Endothelial cell (in vitro differentiated cells): ENCODE measurements around the gene SACS. TPM values are rescaled to one million over a fixed set of nuclear protein-coding genes. Genes with fewer than 3 reads are reported as not detected.
A peak's percentile ranks its signal among the peaks of the same experiment; 100 is the strongest.
"Not testable (repeated sequence)": the region's sequence is repeated elsewhere in the genome, so short reads cannot be mapped to it uniquely, and the experiment has no call there.

ENCODE experiments used
- DNase-seq: peaks from one replicate; pipeline ENCODE4 v3.0.0; 2021; ENCODE audit warnings: low spot score
- H3K27ac Mint-ChIP-seq: one replicate; pipeline ENCODE4 v1.8.0; 2021; ENCODE audit warnings: mixed read lengths, inconsistent platforms; ENCODE audit not compliant: unreplicated experiment
- H3K27me3 Mint-ChIP-seq: one replicate; pipeline ENCODE4 v1.8.0; 2021; ENCODE audit warnings: mild to moderate bottlenecking, moderate library complexity, mixed read lengths, inconsistent platforms; ENCODE audit not compliant: unreplicated experiment
- H3K36me3 Mint-ChIP-seq: one replicate; pipeline ENCODE4 v1.8.0; 2021; ENCODE audit warnings: mild to moderate bottlenecking, low read depth, mixed read lengths, inconsistent platforms; ENCODE audit not compliant: unreplicated experiment
- H3K4me1 Mint-ChIP-seq: one replicate; pipeline ENCODE4 v1.8.0; 2021; ENCODE audit warnings: mild to moderate bottlenecking, mixed read lengths, inconsistent platforms; ENCODE audit not compliant: unreplicated experiment
- H3K4me3 Mint-ChIP-seq: one replicate; pipeline ENCODE4 v1.8.0; 2021; ENCODE audit warnings: mild to moderate bottlenecking, mixed read lengths, inconsistent platforms; ENCODE audit not compliant: unreplicated experiment
- H3K9me3 Mint-ChIP-seq: one replicate; pipeline ENCODE4 v1.8.0; 2021; ENCODE audit warnings: mixed read lengths, inconsistent platforms; ENCODE audit not compliant: unreplicated experiment
- CTCF ChIP-seq: fragments of 200-600 bp; sonication (generic); IDR thresholded peaks from one replicate; pipeline ENCODE4 v1.5.0; 2021; ENCODE audit warnings: antibody characterized with exemption; ENCODE audit not compliant: unreplicated experiment
- total RNA-seq: library from RNA; stranded (reverse); fragmentation: NEBNext Ultra II Directional; extraction: Animal tissue kit (Norgen Biotek cat#: 25700); gene quantifications from one replicate; pipeline ENCODE4 v1.2.1, GENCODE V29; 2021; ENCODE audit not compliant: unreplicated experiment

SACS gene
- total RNA-seq, 1 donor from 2014 or later, result 45.8 TPM

- H3K27me3 Mint-ChIP-seq, result no peaks in the 10 kb centered on the region
- H3K4me1 Mint-ChIP-seq, result peaks cover 2% of the 10 kb centered on the region
- no peaks in the 10 kb centered on the region for H3K36me3 Mint-ChIP-seq
- TF ChIP-seq CTCF, result no peak
- DNase-seq, result no peak
- H3K27ac Mint-ChIP-seq, result no peak overlapping the region
- H3K9me3 Mint-ChIP-seq, result no peaks in the 10 kb centered on the region
- H3K4me3 Mint-ChIP-seq, result no peak overlapping the region
These were observed 14.5 kb downstream of the SACS start for GRCh38 chr13:23418776-23419683.

- Mint-ChIP-seq H3K4me1 (peaks cover 11% of the 10 kb centered on the region), H3K9me3 (no peaks in the 10 kb centered on the region), H3K27me3 (no peaks in the 10 kb centered on the region), H3K36me3 (no peaks in the 10 kb centered on the region), H3K27ac (no peak overlapping the region), H3K4me3 (no peak overlapping the region)
- no peak for TF ChIP-seq CTCF
- no peak for DNase-seq
These were observed 18.8 kb downstream of the SACS start for GRCh38 chr13:23414682-23415081.

- no peak for TF ChIP-seq CTCF
- Mint-ChIP-seq H3K9me3 (no peaks in the 10 kb centered on the region), H3K36me3 (no peaks in the 10 kb centered on the region), H3K27me3 (no peaks in the 10 kb centered on the region), H3K4me1 (peaks cover 11% of the 10 kb centered on the region), H3K27ac (peak overlapping the region; percentile 64), H3K4me3 (no peak overlapping the region)
- DNase-seq, result no peak
These were observed 21.8 kb downstream of the SACS start for GRCh38 chr13:23411706-23412105.

GRCh38 chr13:23411220-23411619 lies 22.3 kb downstream of the SACS start:
- peak overlapping the region; percentile 64 for H3K27ac Mint-ChIP-seq
- TF ChIP-seq CTCF, result no peak
- no peak for DNase-seq
- H3K4me3 Mint-ChIP-seq, result peak overlapping the region; percentile 43
- no peaks in the 10 kb centered on the region for H3K9me3 Mint-ChIP-seq
- no peaks in the 10 kb centered on the region for H3K36me3 Mint-ChIP-seq
- H3K4me1 Mint-ChIP-seq, result peaks cover 10% of the 10 kb centered on the region
- H3K27me3 Mint-ChIP-seq, result no peaks in the 10 kb centered on the region

- Mint-ChIP-seq H3K27me3 (peaks cover 4% of the 10 kb centered on the region), H3K4me3 (peak overlapping the region; percentile 10), H3K9me3 (no peaks in the 10 kb centered on the region), H3K4me1 (peaks cover 8% of the 10 kb centered on the region), H3K36me3 (no peaks in the 10 kb centered on the region), H3K27ac (no peak overlapping the region)
- no peak for TF ChIP-seq CTCF
- no peak for DNase-seq
These were observed 25.5 kb downstream of the SACS start for GRCh38 chr13:23408026-23408425.

- H3K27ac Mint-ChIP-seq, H3K4me3 Mint-ChIP-seq, H3K27me3 Mint-ChIP-seq, DNase-seq: not testable (repeated sequence)
- Mint-ChIP-seq H3K4me1 (peaks cover 10% of the 10 kb centered on the region), H3K9me3 (peaks cover 13% of the 10 kb centered on the region), H3K36me3 (peaks cover 15% of the 10 kb centered on the region)
These were observed 32.3 kb downstream of the SACS start for GRCh38 chr13:23401156-23401555.
